H1 (cell line): Measurements from ENCODE around the gene RIMKLA. TPM values are rescaled to one million over a fixed set of nuclear protein-coding genes. Genes with fewer than 3 reads are reported as not detected.

ENCODE experiments used
- CTCF ChIA-PET: fragments of 300-600 bp; sonication (Branson Sonifier 250); formaldehyde crosslinking; loops from one replicate; lab custom pipeline; 2021; ENCODE audit not compliant: partially characterized antibody; lab: Charles Lee
- POLR2A ChIA-PET: fragments of 300-600 bp; sonication (Branson Sonifier 250); formaldehyde crosslinking; loops from one replicate; lab custom pipeline; 2021; ENCODE audit warnings: inconsistent platforms; ENCODE audit not compliant: partially characterized antibody; lab: Charles Lee
- DNase-seq, 2 experiments: peaks; one replicate each; pipeline versions ENCODE4 v3.0.0 to v3.0.0-alpha.2; 2010 to 2022; ENCODE audit warnings: low spot score in 2 of 2, low read depth in 1 of 2, mixed read lengths in 1 of 2
- FAIRE-seq: peaks from 2 replicates; lab custom pipeline; 2011; peaks lifted over from hg19 to GRCh38; lab: Jason Lieb, UNC
- H2AFZ ChIP-seq: 2 replicates; pipeline ENCODE4 v1.8.1; 2012; ENCODE audit warnings: low read length, inconsistent platforms
- H2AK5ac ChIP-seq: 2 replicates; pipeline ENCODE4 v1.6.1; 2013; ENCODE audit warnings: low read depth, low read length
- H2BK120ac ChIP-seq: replicated peaks from 2 replicates; pipeline ENCODE3; 2013; ENCODE audit warnings: low read depth, low read length, inconsistent platforms
- H2BK12ac ChIP-seq: 2 replicates; pipeline ENCODE4 v1.6.1; 2013; ENCODE audit warnings: low read depth, low read length
- H2BK15ac ChIP-seq: 2 replicates; pipeline ENCODE4 v1.6.1; 2013; ENCODE audit warnings: low read length
- H2BK20ac ChIP-seq: 2 replicates; pipeline ENCODE4 v1.6.1; 2013; ENCODE audit warnings: low read length
- H2BK5ac ChIP-seq: 2 replicates; pipeline ENCODE4 v1.6.1; 2013; ENCODE audit warnings: low read depth, low read length
- H3K14ac ChIP-seq: 2 replicates; pipeline ENCODE4 v1.6.1; 2013; ENCODE audit warnings: inconsistent platforms; ENCODE audit not compliant: insufficient read length
- H3K18ac ChIP-seq: 2 replicates; pipeline ENCODE4 v1.6.1; 2013; ENCODE audit warnings: low read length; ENCODE audit errors: extremely low read depth
- H3K23ac ChIP-seq: 2 replicates; pipeline ENCODE4 v1.6.1; 2013; ENCODE audit warnings: inconsistent platforms; ENCODE audit not compliant: insufficient read length
- H3K23me2 ChIP-seq: 2 replicates; pipeline ENCODE4 v1.6.1; 2013; ENCODE audit warnings: low read depth, low read length
- H3K27ac ChIP-seq: 2 replicates; pipeline ENCODE4 v1.6.1; 2011; ENCODE audit warnings: low read depth, low read length, inconsistent platforms
- H3K27me3 ChIP-seq, 4 experiments: replicated peaks in 1 of 4; 1 replicate in 1 of 4; 2 replicates in 3 of 4; pipeline versions ENCODE4 v1.6.1 to v1.8.1; 2011 to 2013; ENCODE audit warnings: low read length in 3 of 4, mild to moderate bottlenecking in 3 of 4, inconsistent platforms in 2 of 4, mixed read lengths in 2 of 4, moderate library complexity in 1 of 4; ENCODE audit not compliant: control insufficient read depth in 3 of 4, insufficient read depth in 3 of 4; ENCODE audit errors: extremely low read depth in 1 of 4
- H3K36me3 ChIP-seq, 4 experiments: 2 replicates each; pipeline versions ENCODE4 v1.6.1 to v1.8.1; 2011 to 2013; ENCODE audit warnings: mild to moderate bottlenecking in 4 of 4, low read length in 3 of 4, moderate library complexity in 2 of 4, control low read depth in 1 of 4, inconsistent platforms in 1 of 4; ENCODE audit not compliant: insufficient read depth in 4 of 4, control insufficient read depth in 2 of 4
- H3K4ac ChIP-seq: replicated peaks from 2 replicates; pipeline ENCODE3; 2013; ENCODE audit warnings: low read length, low read depth, mixed read lengths, inconsistent platforms; ENCODE audit not compliant: insufficient read length
- H3K4me1 ChIP-seq, 4 experiments: replicated peaks in 1 of 4; 1 replicate in 1 of 4; 2 replicates in 3 of 4; pipeline versions ENCODE4 v1.6.1 to v1.8.1; 2011 to 2013; ENCODE audit warnings: low read length in 3 of 4, inconsistent platforms in 2 of 4, mixed read lengths in 1 of 4; ENCODE audit not compliant: insufficient read depth in 4 of 4, control insufficient read depth in 3 of 4
- H3K4me2 ChIP-seq, 2 experiments: 2 replicates each; pipeline versions ENCODE4 v1.6.1 to v1.8.1; 2011 to 2013; ENCODE audit warnings: low read depth in 2 of 2, low read length in 2 of 2, control low read depth in 1 of 2, inconsistent platforms in 1 of 2, mild to moderate bottlenecking in 1 of 2; ENCODE audit not compliant: insufficient read depth in 1 of 2
- H3K4me3 ChIP-seq, 4 experiments: fragments of 200-600, 300-600 bp in 1 of 4; sonication (generic), shearing (Covaris generic), sonication (Bioruptor Twin) in 1 of 4; 2 replicates each; pipeline versions ENCODE4 v1.5.1 to v1.8.1; 2011 to 2016; ENCODE audit warnings: low read length in 4 of 4, low read depth in 3 of 4, control low read depth in 2 of 4, inconsistent platforms in 2 of 4, mild to moderate bottlenecking in 2 of 4, mixed read lengths in 1 of 4, moderate library complexity in 1 of 4; ENCODE audit not compliant: insufficient read depth in 2 of 4; ENCODE audit errors: extremely low read depth in 1 of 4
- H3K56ac ChIP-seq: replicated peaks from 2 replicates; pipeline ENCODE3; 2013; ENCODE audit warnings: low read depth, mild to moderate bottlenecking, mixed read lengths, low read length, inconsistent platforms; ENCODE audit not compliant: insufficient read length
- H3K79me1 ChIP-seq: 2 replicates; pipeline ENCODE4 v1.6.1; 2013; ENCODE audit warnings: low read depth, low read length, control low read depth
- H3K79me2 ChIP-seq, 2 experiments: 2 replicates each; pipeline versions ENCODE4 v1.6.1 to v1.8.1; 2012 to 2013; ENCODE audit warnings: low read length in 2 of 2, mild to moderate bottlenecking in 2 of 2, inconsistent platforms in 1 of 2; ENCODE audit not compliant: insufficient read depth in 2 of 2, control insufficient read depth in 1 of 2
- H3K9ac ChIP-seq, 4 experiments: replicated peaks in 1 of 4; 1 replicate in 1 of 4; 2 replicates in 3 of 4; pipeline versions ENCODE4 v1.6.1 to v1.8.1; 2011 to 2013; ENCODE audit warnings: low read depth in 3 of 4, low read length in 3 of 4, control low read depth in 2 of 4, mild to moderate bottlenecking in 2 of 4, moderate library complexity in 2 of 4, inconsistent platforms in 1 of 4; ENCODE audit errors: extremely low read depth in 1 of 4
- H3K9me3 ChIP-seq, 2 experiments: 2 replicates each; pipeline versions ENCODE4 v1.6.1 to v1.8.1; 2012 to 2013; ENCODE audit warnings: mild to moderate bottlenecking in 2 of 2, moderate library complexity in 2 of 2, control low read depth in 1 of 2, inconsistent platforms in 1 of 2, low read depth in 1 of 2, low read length in 1 of 2, mixed read lengths in 1 of 2; ENCODE audit not compliant: insufficient read depth in 2 of 2
- H4K20me1 ChIP-seq, 2 experiments: replicated peaks in 1 of 2; 2 replicates each; pipeline versions ENCODE3 to v1.8.1; 2011 to 2013; ENCODE audit warnings: inconsistent platforms in 2 of 2, low read length in 2 of 2, mild to moderate bottlenecking in 1 of 2; ENCODE audit not compliant: insufficient read depth in 2 of 2, control insufficient read depth in 1 of 2
- H4K5ac ChIP-seq: 2 replicates; pipeline ENCODE4 v1.6.1; 2013; ENCODE audit warnings: low read length, low read depth, mixed read lengths, inconsistent platforms; ENCODE audit not compliant: insufficient read length
- H4K8ac ChIP-seq: 2 replicates; pipeline ENCODE4 v1.8.0; 2013; ENCODE audit warnings: mild to moderate bottlenecking, moderate library complexity, low read length, inconsistent platforms; ENCODE audit not compliant: insufficient read depth; ENCODE audit errors: extremely low read depth
- H4K91ac ChIP-seq: replicated peaks from 2 replicates; pipeline ENCODE3; 2013; ENCODE audit warnings: low read length, mixed read lengths, inconsistent platforms; ENCODE audit not compliant: insufficient read length
- CEBPB ChIP-seq: IDR thresholded peaks from 2 replicates; pipeline ENCODE4 v1.6.1; 2012; ENCODE audit warnings: low read depth, low read length
- CTBP2 ChIP-seq: IDR thresholded peaks from 2 replicates; pipeline ENCODE4 v1.7.0; 2011; ENCODE audit warnings: borderline replicate concordance, mild to moderate bottlenecking, moderate library complexity, mixed read lengths, low read length; ENCODE audit not compliant: insufficient read depth, insufficient read length
- EGR1 ChIP-seq: IDR thresholded peaks from 2 replicates; pipeline ENCODE4 v1.6.1; 2011; ENCODE audit warnings: low read depth, low read length, borderline replicate concordance
- KDM4A ChIP-seq: IDR thresholded peaks from one replicate; pipeline ENCODE4 v1.7.1; 2012; ENCODE audit warnings: low read depth, mild to moderate bottlenecking, moderate library complexity, low read length, inconsistent platforms; ENCODE audit not compliant: severe bottlenecking
- SIX5 ChIP-seq: IDR thresholded peaks from 2 replicates; pipeline ENCODE4 v1.6.1; 2011; ENCODE audit warnings: mild to moderate bottlenecking, low read depth, low read length
- TAF1 ChIP-seq: IDR thresholded peaks from 2 replicates; pipeline ENCODE4 v1.6.1; 2011; ENCODE audit warnings: mild to moderate bottlenecking, low read depth, low read length
- YY1 ChIP-seq: IDR thresholded peaks from 2 replicates; pipeline ENCODE4 v1.6.1; 2011; ENCODE audit warnings: low read depth, mild to moderate bottlenecking, low read length
- ZNF274 ChIP-seq: IDR thresholded peaks from 2 replicates; pipeline ENCODE4 v1.7.0; 2012; ENCODE audit warnings: low read length, borderline replicate concordance; ENCODE audit errors: extremely low read depth
- WGBS, 2 experiments: shearing (Covaris generic) in 1 of 2; methylation state at CpG; one replicate each; pipeline versions ENCODE4 v1.1.6 to v1.1.7; 2013 to 2015; ENCODE audit warnings: low lambda C conversion rate in 2 of 2, mixed read lengths in 2 of 2, inconsistent platforms in 1 of 2, low coverage in 1 of 2, missing lambda C conversion rate in 1 of 2; ENCODE audit not compliant: insufficient replicate concordance in 2 of 2, insufficient coverage in 1 of 2, insufficient read length in 1 of 2; ENCODE audit errors: extremely low coverage in 1 of 2, missing lambda C conversion rate in 1 of 2; 5-methylcytosine and 5-hydroxymethylcytosine counted together
- polyA plus RNA-seq, 7 experiments: library from polyadenylated mRNA; depleted of rRNA in 3 of 7; stranded (reverse) in 5 of 7; unstranded in 2 of 7; fragments of >200 nt in 5 of 7; fragments of 200-250 nt in 2 of 7; gene quantifications; 1 replicate in 5 of 7; 2 replicates in 1 of 7; 4 replicates in 1 of 7; pipeline versions ENCODE4 v1.2.1 to v1.2.3, GENCODE V29; 2011 to 2013; ENCODE audit warnings: missing spikeins in 2 of 7, mixed read lengths in 2 of 7
- total RNA-seq: library from RNA; stranded (reverse); fragmentation: NEBNext Ultra II Directional; extraction: Animal tissue kit (Norgen Biotek cat#: 25700); gene quantifications from 2 replicates; pipeline ENCODE4 v1.2.1, GENCODE V29; 2021

RIMKLA gene
- total and polyA plus RNA-seq, 2 of the 8 experiments (the other 6 are each of a cell fraction or from before 2014, with no cell fraction given) = 3.2 to 5.8 TPM

GRCh38 chr1:42432714-42433113 lies 52.1 kb downstream of the RIMKLA start:
- H3K27ac ChIP-seq = no peak overlapping the region
- no peak overlapping the region for H3K4me2 ChIP-seq
- WGBS, 2 experiments = 87% methylated on average over 4 of the region's 4 CpGs; no CpG with 5 or more reads in 1 of the 2 experiments
- H4K8ac ChIP-seq = no peak overlapping the region
- no peaks in the 10 kb centered on the region for H3K27me3 ChIP-seq
- H2BK120ac ChIP-seq = no peak overlapping the region
- no peak overlapping the region for H2AFZ ChIP-seq
- no peaks in the 10 kb centered on the region for H3K36me3 ChIP-seq
- H3K79me2 ChIP-seq = no peaks in the 10 kb centered on the region
- no peak for FAIRE-seq
- H3K18ac ChIP-seq = no peak overlapping the region
- no peak for DNase-seq
- no peak for TF ChIP-seq SIX5
- no peak for TF ChIP-seq KDM4A
- TF ChIP-seq TAF1 = no peak
- TF ChIP-seq ZNF274 = no peak
- TF ChIP-seq CTBP2 = no peak
- no peak for TF ChIP-seq YY1
- no peak for TF ChIP-seq CEBPB
- TF ChIP-seq EGR1 = no peak
- TF ChIP-seq, all 59 proteins: peak for 0
- Histone ChIP-seq H3K4me3 (no peak overlapping the region), H3K4ac (no peak overlapping the region), H2BK20ac (no peak overlapping the region), H4K20me1 (no peaks in the 10 kb centered on the region), H3K79me1 (no peaks in the 10 kb centered on the region), H2BK5ac (no peak overlapping the region), H3K14ac (no peak overlapping the region), H3K23ac (no peak overlapping the region), H3K9me3 (no peaks in the 10 kb centered on the region; a peak in 1 of 4 replicates), H2AK5ac (no peak overlapping the region), H3K56ac (no peak overlapping the region), H2BK15ac (no peak overlapping the region), H3K9ac (no peak overlapping the region), H4K5ac (no peak overlapping the region), H4K91ac (no peak overlapping the region), H2BK12ac (no peak overlapping the region), H3K4me1 (no peaks in the 10 kb centered on the region), H3K23me2 (no peaks in the 10 kb centered on the region)
- ChIA-PET CTCF (interaction anchor here (0.6 kb wide), 1 partner anchor 28 kb away, joined by 3 read pairs; no protein-coding TSS in a partner anchor), POLR2A (interaction anchor here (1.6 to 2.6 kb wide), 2 partner anchors 15 to 19 kb away, joined by 3 to 6 read pairs; no protein-coding TSS in a partner anchor)
